C4-2B (cell line): Measurements from ENCODE around the gene PELI2.

Experiments used
- ZFX ChIP-seq: fragments of 450-650 bp; IDR thresholded peaks from 2 replicates; pipeline ENCODE4 v1.6.1; 2017
- TF ChIP-seq, protein P1 (sequence below): fragments of 450-650 bp; conservative IDR thresholded peaks from 2 replicates; pipeline ENCODE4 v1.5.1; 2017; ENCODE audit warnings: mild to moderate bottlenecking

DNA sequence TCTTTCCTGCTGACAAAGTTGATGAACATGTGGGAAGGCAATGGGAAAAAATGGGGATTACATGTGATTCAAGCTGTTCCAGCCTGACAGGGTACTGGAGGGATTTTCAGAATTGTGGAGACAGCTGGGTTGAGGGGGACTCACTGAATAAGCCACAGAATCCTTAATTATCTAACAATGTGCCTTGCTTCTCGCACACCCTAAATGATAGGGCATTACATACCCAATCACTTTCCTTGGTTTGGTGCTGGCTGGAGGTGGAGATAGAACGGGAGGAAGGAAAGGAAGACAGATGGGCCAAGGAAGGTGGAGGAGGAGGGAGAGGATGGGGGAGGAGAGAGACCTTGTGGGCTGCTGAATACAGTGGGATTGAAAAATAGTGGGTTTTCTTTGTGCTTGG is 20.7 kb downstream of the PELI2 start:
- TF ChIP-seq, protein P1, sequence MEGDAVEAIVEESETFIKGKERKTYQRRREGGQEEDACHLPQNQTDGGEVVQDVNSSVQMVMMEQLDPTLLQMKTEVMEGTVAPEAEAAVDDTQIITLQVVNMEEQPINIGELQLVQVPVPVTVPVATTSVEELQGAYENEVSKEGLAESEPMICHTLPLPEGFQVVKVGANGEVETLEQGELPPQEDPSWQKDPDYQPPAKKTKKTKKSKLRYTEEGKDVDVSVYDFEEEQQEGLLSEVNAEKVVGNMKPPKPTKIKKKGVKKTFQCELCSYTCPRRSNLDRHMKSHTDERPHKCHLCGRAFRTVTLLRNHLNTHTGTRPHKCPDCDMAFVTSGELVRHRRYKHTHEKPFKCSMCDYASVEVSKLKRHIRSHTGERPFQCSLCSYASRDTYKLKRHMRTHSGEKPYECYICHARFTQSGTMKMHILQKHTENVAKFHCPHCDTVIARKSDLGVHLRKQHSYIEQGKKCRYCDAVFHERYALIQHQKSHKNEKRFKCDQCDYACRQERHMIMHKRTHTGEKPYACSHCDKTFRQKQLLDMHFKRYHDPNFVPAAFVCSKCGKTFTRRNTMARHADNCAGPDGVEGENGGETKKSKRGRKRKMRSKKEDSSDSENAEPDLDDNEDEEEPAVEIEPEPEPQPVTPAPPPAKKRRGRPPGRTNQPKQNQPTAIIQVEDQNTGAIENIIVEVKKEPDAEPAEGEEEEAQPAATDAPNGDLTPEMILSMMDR: no peak
- TF ChIP-seq ZFX: no peak
